Activated T-cell treated with anti-CD3 and anti-CD28 coated beads, Interleukin-2, amount 50 U/mL, for 24 hours (primary cell): Measurements from ENCODE around the gene HECTD1.
A peak's percentile ranks its signal among the peaks of the same experiment; 100 is the strongest.
"Not testable (repeated sequence)": the region's sequence is repeated elsewhere in the genome, so short reads cannot be mapped to it uniquely, and the experiment has no call there.

Experiments
- DNase-seq: peaks from one replicate; pipeline ENCODE4 v3.0.0-alpha.2; 2020
- H3K27ac Mint-ChIP-seq: 2 replicates; pipeline ENCODE4 v1.8.0; 2020; ENCODE audit warnings: mild to moderate bottlenecking, mixed read lengths
- H3K27me3 Mint-ChIP-seq: 2 replicates; pipeline ENCODE4 v1.8.0; 2020; ENCODE audit warnings: mixed read lengths
- H3K36me3 Mint-ChIP-seq: 2 replicates; pipeline ENCODE4 v1.8.0; 2020; ENCODE audit warnings: low read depth, mixed read lengths
- H3K4me1 Mint-ChIP-seq: 2 replicates; pipeline ENCODE4 v1.8.0; 2020; ENCODE audit warnings: low read depth, mixed read lengths
- H3K4me3 Mint-ChIP-seq: 2 replicates; pipeline ENCODE4 v1.8.0; 2020; ENCODE audit warnings: mild to moderate bottlenecking, moderate library complexity, mixed read lengths
- H3K9me3 Mint-ChIP-seq: 2 replicates; pipeline ENCODE4 v1.8.0; 2020; ENCODE audit warnings: mixed read lengths

The HECTD1 gene

DNA sequence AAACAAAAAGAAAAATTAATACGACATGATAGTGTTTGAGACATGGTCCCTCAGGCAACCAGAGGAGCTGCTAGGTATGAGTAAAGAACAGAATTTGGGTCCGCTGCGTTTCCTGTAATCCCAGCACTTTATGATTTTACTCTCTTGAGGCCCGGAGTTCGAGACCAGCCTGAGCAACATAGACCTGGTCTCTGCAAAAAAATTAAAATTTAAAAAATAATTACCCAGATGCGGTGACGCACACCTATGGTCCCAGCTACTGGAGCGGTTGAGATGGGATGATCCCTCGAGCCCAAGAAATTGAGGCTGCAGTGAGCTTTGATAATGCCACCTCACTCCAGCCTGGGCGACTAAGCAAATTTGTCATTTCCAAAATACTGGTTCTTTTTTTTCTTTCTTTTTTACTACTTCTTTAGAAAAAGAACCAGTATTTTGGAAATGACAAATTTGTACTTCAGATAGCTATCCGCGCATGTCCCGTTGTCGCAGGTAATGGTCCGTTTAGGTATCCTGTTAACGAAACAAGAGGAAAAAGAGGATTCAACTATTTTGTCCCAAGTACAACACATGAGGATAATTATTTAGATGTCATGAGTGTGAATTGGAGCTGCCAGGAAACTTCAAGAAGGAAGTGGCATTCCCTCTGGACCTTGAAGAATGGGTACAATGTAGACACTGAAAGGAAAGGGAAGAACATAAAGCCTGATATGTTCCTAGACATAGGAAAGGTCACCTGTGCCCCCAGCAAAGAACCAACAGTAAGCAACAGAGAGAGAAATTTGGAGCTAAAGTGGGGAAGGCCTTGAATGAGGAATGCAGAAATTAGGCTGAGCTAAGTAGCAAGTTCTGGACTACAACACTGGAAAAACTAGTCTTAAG is 1.2 kb upstream of the HECTD1 start:
- Mint-ChIP-seq H3K4me1 (peaks cover 44% of the 10 kb centered on the region), H3K4me3 (peak overlapping the region; percentile 92), H3K36me3 (peaks cover 28% of the 10 kb centered on the region), H3K27me3 (no peaks in the 10 kb centered on the region), H3K9me3 (no peaks in the 10 kb centered on the region), H3K27ac (peak overlapping the region; percentile 100)
- DNase-seq = peak; percentile 55

DNA sequence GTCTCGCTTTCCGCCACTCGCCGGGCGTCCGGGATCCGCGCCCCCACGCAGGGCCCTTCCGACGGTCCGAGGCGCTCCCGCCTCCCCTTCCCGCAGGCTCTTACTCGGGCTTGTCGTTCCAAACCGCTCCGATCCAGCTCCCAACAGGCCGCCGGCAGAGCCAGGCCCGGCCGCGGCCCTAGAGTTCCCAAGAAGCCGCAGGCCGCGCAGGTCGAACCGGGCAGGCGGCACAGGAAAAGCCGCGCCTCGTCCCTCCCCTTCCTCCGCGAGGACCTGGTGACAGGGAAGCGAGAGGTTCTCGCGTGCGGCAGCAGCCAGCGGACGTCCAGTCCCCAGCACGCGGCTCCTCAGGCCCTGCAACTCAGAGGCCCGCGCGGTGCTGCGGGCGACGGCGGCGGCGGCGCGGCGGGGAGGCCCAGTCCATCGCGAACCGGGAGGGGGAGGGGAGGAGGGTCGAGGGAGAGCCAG is 272 bp downstream of the HECTD1 start:
- Mint-ChIP-seq H3K36me3 (peaks cover 42% of the 10 kb centered on the region), H3K4me1 (peaks cover 53% of the 10 kb centered on the region), H3K27me3 (no peaks in the 10 kb centered on the region), H3K27ac (peak overlapping the region; percentile 100), H3K9me3 (no peaks in the 10 kb centered on the region), H3K4me3 (peak overlapping the region; percentile 92)
- DNase-seq = no peak

DNA sequence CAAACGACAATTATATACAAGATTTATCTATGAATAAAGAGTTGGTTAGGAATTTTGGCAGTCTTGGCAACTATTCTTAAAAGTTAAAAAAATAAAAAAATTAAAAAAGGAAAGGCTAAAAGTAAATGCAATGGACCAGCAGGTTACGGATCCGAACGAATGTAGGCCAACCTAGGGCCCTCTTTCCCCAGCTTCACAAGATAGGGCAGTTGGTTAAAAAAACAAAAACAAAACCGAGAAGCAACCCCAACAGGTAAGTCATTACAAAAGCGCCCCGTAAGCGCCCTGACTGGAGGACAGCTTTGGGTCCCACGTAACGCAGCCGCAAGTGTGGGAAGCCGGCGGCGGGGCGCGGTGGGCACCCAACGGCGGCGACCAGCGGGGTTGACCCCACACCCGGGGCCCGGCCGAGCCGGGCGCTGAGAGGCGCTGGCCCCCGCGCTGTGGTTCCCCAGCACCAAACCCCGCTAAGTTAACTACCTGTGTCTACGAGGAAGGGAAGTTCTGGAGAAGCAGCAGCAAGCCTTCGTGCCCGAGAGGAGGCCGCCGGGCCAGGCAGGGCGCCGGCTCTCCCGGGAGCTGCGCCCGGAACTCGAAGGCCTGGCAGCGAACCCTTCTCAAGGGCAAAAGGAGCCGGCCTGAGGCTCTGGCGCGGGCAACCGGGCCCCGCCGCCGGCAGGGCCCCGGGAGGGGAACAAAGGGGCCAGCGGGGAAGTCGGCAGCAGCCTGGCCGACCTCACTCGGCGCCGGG is 882 bp downstream of the HECTD1 start:
- H3K27ac Mint-ChIP-seq = peak overlapping the region; percentile 84
- H3K27me3 Mint-ChIP-seq = no peaks in the 10 kb centered on the region
- H3K4me1 Mint-ChIP-seq = peaks cover 56% of the 10 kb centered on the region
- H3K9me3 Mint-ChIP-seq = no peaks in the 10 kb centered on the region
- peak overlapping the region; percentile 92 for H3K4me3 Mint-ChIP-seq
- DNase-seq = peak; percentile 80
- H3K36me3 Mint-ChIP-seq = peaks cover 48% of the 10 kb centered on the region

DNA sequence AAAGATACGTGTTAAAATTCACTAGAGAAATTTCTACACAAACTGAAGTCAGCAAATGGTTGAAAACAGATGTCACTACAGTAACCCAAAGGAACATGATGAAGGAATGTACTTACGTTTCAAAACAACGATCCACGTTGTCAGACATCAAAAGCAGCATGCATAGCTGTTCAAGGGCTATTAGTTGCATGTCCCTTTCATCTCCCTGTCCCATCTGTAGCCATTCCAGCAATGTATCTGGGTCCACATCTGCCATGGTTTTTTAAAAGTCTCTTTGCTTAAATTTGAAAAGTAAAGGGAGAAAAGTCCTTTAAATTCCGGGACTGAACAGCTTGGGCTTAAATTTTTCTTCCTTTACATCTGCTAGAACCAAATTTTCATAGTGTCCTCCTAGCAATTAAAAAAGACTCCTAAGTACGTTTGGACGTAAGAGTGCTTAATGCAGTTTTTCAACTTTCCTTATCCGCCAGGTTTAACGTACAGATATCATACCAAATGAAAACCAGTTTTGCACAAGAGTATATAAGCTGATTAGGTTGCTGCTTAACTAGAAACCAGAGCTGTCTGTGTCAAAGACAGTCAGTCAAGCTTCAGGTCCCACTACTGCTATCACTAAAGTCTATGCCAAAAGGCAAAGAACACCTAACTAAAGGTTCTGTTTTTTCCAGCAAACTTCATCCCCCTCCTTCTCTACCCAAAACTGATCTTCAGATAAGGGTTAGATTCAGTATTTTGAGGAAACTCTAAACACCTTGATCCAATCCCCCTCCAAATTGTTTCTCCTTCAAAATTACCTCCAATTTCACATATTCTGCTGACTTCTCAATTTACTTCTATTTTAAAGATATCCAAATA is 1.7 kb downstream of the HECTD1 start:
- no peaks in the 10 kb centered on the region for H3K9me3 Mint-ChIP-seq
- peaks cover 59% of the 10 kb centered on the region for H3K4me1 Mint-ChIP-seq
- DNase-seq = no peak
- H3K27ac Mint-ChIP-seq = peak overlapping the region; percentile 42
- H3K27me3 Mint-ChIP-seq = no peaks in the 10 kb centered on the region
- H3K4me3 Mint-ChIP-seq = peak overlapping the region; percentile 92
- peaks cover 52% of the 10 kb centered on the region for H3K36me3 Mint-ChIP-seq

DNA sequence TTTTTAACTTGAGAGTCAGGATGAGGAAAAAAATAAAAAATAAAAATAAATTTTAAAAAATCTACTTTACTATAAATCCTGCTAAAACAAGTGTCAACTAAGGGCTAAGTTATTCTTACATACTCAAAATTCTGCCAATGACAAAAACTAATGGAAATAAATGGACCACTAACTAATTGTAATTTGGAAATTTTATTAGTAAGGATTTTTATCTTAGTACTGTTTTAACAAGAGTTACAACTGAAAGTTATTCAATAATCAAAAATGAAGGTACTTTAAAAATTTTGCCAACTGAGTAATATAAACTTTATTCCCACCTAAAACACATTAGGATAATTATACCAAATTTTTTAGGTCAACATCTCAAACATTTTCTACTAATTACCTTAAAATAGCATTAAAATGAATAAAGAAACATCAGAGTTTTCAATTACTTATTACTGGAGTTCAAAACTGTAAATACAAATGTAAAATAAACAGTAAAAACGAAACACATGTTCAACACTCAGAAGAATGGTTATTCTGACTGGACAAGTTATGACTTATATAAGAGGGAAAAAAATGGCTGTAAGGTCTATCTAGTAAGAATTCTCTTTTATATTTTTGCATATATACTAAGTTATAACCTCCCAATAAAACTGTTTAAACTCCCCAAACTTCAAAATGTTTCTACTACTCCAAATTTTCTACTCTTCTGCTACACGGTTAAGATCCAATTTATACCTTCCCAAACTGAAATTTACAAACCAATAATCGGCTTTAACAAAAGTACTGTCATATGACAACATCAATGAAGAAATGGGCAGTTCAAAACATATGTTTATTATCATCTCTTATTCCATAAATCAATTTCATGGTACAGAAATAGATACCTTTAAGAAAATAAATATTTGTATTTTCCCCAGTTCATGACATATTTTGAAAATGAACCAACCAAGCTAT is 2.7 kb downstream of the HECTD1 start:
- no peak for DNase-seq
- Mint-ChIP-seq H3K4me1 (peaks cover 61% of the 10 kb centered on the region), H3K9me3 (no peaks in the 10 kb centered on the region), H3K4me3 (peak overlapping the region; percentile 92), H3K27me3 (no peaks in the 10 kb centered on the region), H3K36me3 (peaks cover 61% of the 10 kb centered on the region), H3K27ac (peak overlapping the region; percentile 85)

DNA sequence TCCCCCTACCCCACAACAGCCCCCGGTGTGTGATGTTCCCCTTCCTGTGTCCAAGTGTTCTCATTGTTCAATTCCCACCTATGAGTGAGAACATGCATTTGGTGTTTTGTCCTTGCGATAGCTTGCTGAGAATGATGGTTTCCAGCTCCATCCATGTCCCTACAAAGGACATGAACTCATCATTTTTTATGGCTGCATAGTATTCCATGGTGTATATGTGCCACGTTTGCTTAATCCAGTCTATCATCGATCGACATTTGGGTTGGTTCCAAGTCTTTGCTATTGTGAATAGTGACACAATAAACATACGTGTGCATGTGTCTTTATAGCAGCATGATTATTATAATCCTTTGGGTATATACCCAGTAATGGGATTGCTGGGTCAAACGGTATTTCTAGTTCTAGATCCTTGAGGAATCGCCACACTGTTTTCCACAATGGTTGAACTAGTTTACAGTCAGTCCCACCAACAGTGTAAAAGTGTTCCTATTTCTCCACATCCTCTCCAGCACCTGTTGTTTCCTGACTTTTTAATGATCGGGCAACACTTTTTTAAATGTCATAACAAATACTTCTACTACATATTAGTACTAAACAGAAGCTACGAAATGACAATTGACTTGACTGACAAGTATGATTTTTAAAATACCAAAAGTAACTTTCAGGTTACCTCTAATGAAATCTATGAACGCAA is 3.5 kb downstream of the HECTD1 start:
- H3K9me3 Mint-ChIP-seq, H3K27me3 Mint-ChIP-seq, H3K27ac Mint-ChIP-seq, DNase-seq: not testable (repeated sequence)
- Mint-ChIP-seq H3K36me3 (peaks cover 65% of the 10 kb centered on the region), H3K4me3 (peak overlapping the region; percentile 12), H3K4me1 (peaks cover 60% of the 10 kb centered on the region)

DNA sequence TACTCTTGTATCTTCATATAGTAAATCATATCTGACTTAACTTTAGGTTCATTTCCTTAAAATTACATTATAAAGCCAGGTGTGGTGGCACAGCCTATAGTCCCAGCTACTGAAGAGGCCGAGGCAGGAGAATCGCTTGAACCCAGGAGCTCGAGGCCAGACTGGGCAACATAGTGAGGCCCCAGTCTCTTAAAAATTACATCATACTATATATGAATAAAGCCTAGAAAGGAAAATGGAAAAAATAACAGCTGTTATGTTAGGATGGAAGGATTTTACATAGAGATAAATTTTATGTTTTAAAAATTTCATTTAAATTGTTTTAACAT is 4.2 kb downstream of the HECTD1 start:
- no peak overlapping the region for H3K4me3 Mint-ChIP-seq
- H3K4me1 Mint-ChIP-seq = peaks cover 58% of the 10 kb centered on the region
- H3K9me3 Mint-ChIP-seq = no peaks in the 10 kb centered on the region
- no peak overlapping the region for H3K27ac Mint-ChIP-seq
- DNase-seq = no peak
- peaks cover 70% of the 10 kb centered on the region for H3K36me3 Mint-ChIP-seq
- H3K27me3 Mint-ChIP-seq = no peaks in the 10 kb centered on the region

DNA sequence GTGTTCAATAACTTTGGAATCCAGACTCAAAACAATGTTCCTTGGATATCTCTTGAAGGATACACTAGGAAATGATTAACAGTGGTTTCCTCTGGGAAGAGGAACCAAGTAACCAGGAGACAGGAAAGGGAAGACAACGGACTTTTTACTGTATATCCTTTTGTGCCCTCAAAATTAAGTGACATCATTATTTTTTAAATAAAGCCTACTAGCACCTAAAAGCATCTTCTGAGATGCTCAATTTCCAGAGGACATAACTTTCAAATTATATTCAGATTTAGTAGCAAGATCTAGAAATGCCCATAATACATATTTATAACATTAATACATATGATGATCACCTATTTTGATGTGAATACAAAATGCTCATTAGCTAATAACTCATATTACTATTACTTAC is 6.5 kb downstream of the HECTD1 start:
- H3K27me3 Mint-ChIP-seq = no peaks in the 10 kb centered on the region
- H3K9me3 Mint-ChIP-seq = no peaks in the 10 kb centered on the region
- no peak for DNase-seq
- peaks cover 82% of the 10 kb centered on the region for H3K36me3 Mint-ChIP-seq
- no peak overlapping the region for H3K4me3 Mint-ChIP-seq
- H3K27ac Mint-ChIP-seq = peak overlapping the region; percentile 45
- peaks cover 72% of the 10 kb centered on the region for H3K4me1 Mint-ChIP-seq

DNA sequence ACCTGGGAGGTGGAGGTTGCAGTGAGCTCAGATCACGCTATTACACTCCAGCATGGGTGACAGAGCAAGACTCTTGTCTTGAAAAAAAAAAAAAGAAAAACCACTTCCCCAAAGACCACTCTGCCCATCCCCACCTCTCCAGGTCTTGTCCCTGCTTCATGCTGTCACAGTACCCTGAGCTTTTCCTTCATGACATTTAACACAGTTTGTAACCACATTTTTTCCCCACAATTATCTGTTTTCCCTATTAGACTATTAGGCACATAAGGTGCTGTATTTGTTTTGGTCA is 6.9 kb downstream of the HECTD1 start:
- H3K36me3 Mint-ChIP-seq = peaks cover 83% of the 10 kb centered on the region
- no peak for DNase-seq
- H3K4me3 Mint-ChIP-seq = no peak overlapping the region
- no peaks in the 10 kb centered on the region for H3K27me3 Mint-ChIP-seq
- peaks cover 71% of the 10 kb centered on the region for H3K4me1 Mint-ChIP-seq
- no peaks in the 10 kb centered on the region for H3K9me3 Mint-ChIP-seq
- peak overlapping the region; percentile 45 for H3K27ac Mint-ChIP-seq

DNA sequence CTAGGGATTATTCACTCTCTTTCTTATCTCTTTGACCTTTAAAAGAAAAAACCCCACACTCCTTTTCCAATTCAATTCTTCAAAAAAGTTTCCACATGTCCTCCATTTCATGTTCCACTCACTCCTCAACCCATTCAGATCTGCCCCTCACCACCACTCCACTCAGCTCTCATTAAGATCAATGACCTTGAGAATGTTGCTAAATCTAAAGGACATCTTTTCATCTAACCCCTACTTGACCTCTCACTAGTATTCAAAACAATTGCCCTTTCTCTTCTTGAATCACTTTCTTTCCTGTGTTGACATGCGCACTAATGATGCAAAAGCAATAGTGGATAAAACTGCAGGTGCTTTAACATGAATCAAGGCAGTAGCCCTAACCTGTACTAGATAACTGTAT is 9.9 kb downstream of the HECTD1 start:
- no peaks in the 10 kb centered on the region for H3K27me3 Mint-ChIP-seq
- peak overlapping the region; percentile 60 for H3K27ac Mint-ChIP-seq
- H3K4me3 Mint-ChIP-seq = no peak overlapping the region
- DNase-seq = no peak
- H3K9me3 Mint-ChIP-seq = no peaks in the 10 kb centered on the region
- H3K4me1 Mint-ChIP-seq = peaks cover 68% of the 10 kb centered on the region
- peaks cover 77% of the 10 kb centered on the region for H3K36me3 Mint-ChIP-seq

DNA sequence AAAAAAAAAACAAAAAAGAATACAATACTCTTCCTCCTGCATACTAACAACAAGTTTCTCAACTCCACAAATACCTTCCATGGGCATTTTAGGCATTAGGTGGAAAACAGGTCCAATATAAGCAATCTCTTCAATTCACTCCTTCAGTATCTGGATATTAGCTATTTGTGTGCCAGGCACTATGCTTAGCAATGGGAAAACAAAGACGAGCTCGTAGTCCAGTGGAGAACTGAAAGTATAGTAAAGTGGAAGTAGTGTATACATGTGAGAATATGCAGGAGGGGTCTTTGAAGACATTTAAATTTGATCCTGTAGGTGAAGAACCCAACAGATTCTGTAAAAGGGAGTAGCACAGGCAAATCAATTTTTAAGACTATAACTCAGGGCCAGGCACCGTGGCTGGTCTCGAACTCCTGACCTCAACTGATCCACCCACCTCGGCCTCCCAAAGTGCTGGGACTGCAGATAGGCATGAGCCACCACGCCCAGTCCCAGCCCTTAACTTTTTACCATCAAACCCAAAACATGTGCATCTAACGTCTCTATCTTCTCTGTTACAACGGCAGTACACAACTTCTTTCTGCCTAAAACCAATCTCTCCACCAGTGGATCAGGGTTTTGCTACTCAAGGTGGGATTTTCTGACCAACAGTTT is 10.6 kb downstream of the HECTD1 start:
- Mint-ChIP-seq H3K36me3 (peaks cover 75% of the 10 kb centered on the region), H3K27ac (no peak overlapping the region), H3K27me3 (no peaks in the 10 kb centered on the region), H3K9me3 (no peaks in the 10 kb centered on the region), H3K4me3 (no peak overlapping the region), H3K4me1 (peaks cover 64% of the 10 kb centered on the region)
- no peak for DNase-seq

DNA sequence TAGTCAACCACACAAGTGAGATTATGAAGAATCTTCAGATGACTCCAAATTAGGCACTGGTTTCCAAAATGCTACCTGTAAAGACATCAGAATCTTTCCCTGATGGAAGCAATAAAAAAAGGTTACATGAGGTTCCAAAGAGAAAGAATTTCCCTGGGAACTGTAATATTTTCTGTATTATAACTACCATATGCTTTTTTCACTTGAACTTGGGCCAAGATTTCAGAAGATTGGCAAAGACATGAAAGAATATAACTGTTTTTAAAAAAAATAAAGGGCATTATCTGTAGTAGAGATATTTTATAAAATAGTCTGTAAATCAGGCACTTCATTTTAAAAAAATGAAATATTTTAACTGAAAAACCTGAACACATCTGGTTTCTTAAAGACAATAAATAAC is 12.9 kb downstream of the HECTD1 start:
- Mint-ChIP-seq H3K9me3 (no peaks in the 10 kb centered on the region), H3K36me3 (peaks cover 79% of the 10 kb centered on the region), H3K27ac (peak overlapping the region; percentile 29), H3K4me3 (no peak overlapping the region), H3K4me1 (peaks cover 56% of the 10 kb centered on the region), H3K27me3 (no peaks in the 10 kb centered on the region)
- DNase-seq = no peak

DNA sequence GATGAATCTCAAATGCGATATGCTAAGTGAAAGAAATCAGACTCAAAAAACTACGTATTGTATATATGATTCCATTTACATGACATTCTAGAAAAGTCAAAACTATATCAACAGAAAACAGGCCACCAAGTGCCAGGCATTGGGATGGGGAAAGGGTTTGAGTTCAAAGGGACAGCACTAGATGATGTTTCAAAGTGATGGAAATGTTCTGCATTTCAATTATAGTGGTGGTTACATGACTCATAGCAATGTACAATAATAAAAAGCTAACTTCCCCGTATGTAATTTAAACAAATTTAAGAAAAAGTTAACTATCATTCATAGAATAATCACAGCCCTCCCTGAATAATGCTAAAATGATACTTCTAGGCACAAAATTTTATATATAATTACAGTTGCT is 13.5 kb downstream of the HECTD1 start:
- Mint-ChIP-seq H3K4me1 (peaks cover 57% of the 10 kb centered on the region), H3K4me3 (no peak overlapping the region), H3K27me3 (no peaks in the 10 kb centered on the region), H3K27ac (peak overlapping the region; percentile 40), H3K36me3 (peaks cover 81% of the 10 kb centered on the region), H3K9me3 (no peaks in the 10 kb centered on the region)
- DNase-seq = no peak
